Natural killer cell treated with Interleukin-12 subunit alpha and Interleukin-12 subunit beta and Interleukin-15 and Interleukin-18, amount 100 ng/mL, for 72 hours (primary cell): Measurements from ENCODE around the gene TMPO. TPM values are rescaled to one million over a fixed set of nuclear protein-coding genes. Genes with fewer than 3 reads are reported as not detected.
"Not testable (repeated sequence)": the region's sequence is repeated elsewhere in the genome, so short reads cannot be mapped to it uniquely, and the experiment has no call there.

Experiments used
- ATAC-seq, 2 donors: fragments of 150-1000 bp; cut with Tn5 transposase in 1 of 2; sonication (Bioruptor Pico), chemical (Tn5 transposase) in 1 of 2; 2 replicates each; pipeline ENCODE4 v1.10.0; 2021
- DNase-seq: peaks from one replicate; pipeline ENCODE4 v3.0.0; 2022; ENCODE audit warnings: low spot score
- H3K27ac Mint-ChIP-seq, 2 donors: 1 replicate in 1 of 2; 2 replicates in 1 of 2; pipeline ENCODE4 v1.8.0; 2022; ENCODE audit warnings: mixed read lengths in 2 of 2, mild to moderate bottlenecking in 1 of 2, moderate library complexity in 1 of 2
- H3K27me3 Mint-ChIP-seq, 2 donors: 1 replicate in 1 of 2; 2 replicates in 1 of 2; pipeline ENCODE4 v1.8.0; 2022; ENCODE audit warnings: mixed read lengths in 2 of 2
- H3K36me3 Mint-ChIP-seq: one replicate; pipeline ENCODE4 v1.8.0; 2022; ENCODE audit warnings: mixed read lengths
- H3K4me1 Mint-ChIP-seq, 2 donors: 1 replicate in 1 of 2; 2 replicates in 1 of 2; pipeline ENCODE4 v1.8.0; 2022; ENCODE audit warnings: low read depth in 2 of 2, mixed read lengths in 2 of 2, mild to moderate bottlenecking in 1 of 2
- H3K4me3 Mint-ChIP-seq: one replicate; pipeline ENCODE4 v1.8.0; 2022; ENCODE audit warnings: mixed read lengths
- H3K9me3 Mint-ChIP-seq: 2 replicates; pipeline ENCODE4 v1.8.0; 2022; ENCODE audit warnings: mixed read lengths
- total RNA-seq, 2 donors: library from RNA; stranded (reverse); gene quantifications; one replicate each; pipeline ENCODE4 v1.2.3, GENCODE V29; 2022

TMPO gene
- total RNA-seq, 2 donors from 2014 or later = 147 to 219 TPM

- no peak overlapping the region for H3K27ac Mint-ChIP-seq
Measured at GRCh38 chr12:98530068-98530467, 14.7 kb downstream of the TMPO start.

GRCh38 chr12:98532687-98533304 is 17.4 kb downstream of the TMPO start:
- no peaks in the 10 kb centered on the region for H3K9me3 Mint-ChIP-seq
- peaks cover 14% of the 10 kb centered on the region for H3K36me3 Mint-ChIP-seq
- H3K27me3 Mint-ChIP-seq = no peaks in the 10 kb centered on the region
- DNase-seq = no peak
- H3K27ac Mint-ChIP-seq = peak overlapping the region in 1 of 2 donors; percentile 23
- peaks cover 0 to 3% of the 10 kb centered on the region in 2 donors for H3K4me1 Mint-ChIP-seq
- no peak for ATAC-seq
- H3K4me3 Mint-ChIP-seq = no peak overlapping the region

More at GRCh38 chr12:98530068-98530467, 14.7 kb downstream of the TMPO start:
- Mint-ChIP-seq H3K4me3 (no peak overlapping the region), H3K4me1 (peaks cover 2 to 7% of the 10 kb centered on the region in 2 donors), H3K36me3 (peaks cover 13% of the 10 kb centered on the region), H3K27me3 (no peaks in the 10 kb centered on the region), H3K9me3 (no peaks in the 10 kb centered on the region)
- DNase-seq = no peak
- no peak for ATAC-seq

- peaks cover 0 to 3% of the 10 kb centered on the region in 2 donors for H3K4me1 Mint-ChIP-seq
- H3K27me3 Mint-ChIP-seq = no peaks in the 10 kb centered on the region
- H3K27ac Mint-ChIP-seq = no peak overlapping the region
- no peak overlapping the region for H3K4me3 Mint-ChIP-seq
- no peak for DNase-seq
- H3K9me3 Mint-ChIP-seq = no peaks in the 10 kb centered on the region
- no peak for ATAC-seq
- H3K36me3 Mint-ChIP-seq = peaks cover 14% of the 10 kb centered on the region
Measured at GRCh38 chr12:98533723-98534251, 18.4 kb downstream of the TMPO start.

DNA sequence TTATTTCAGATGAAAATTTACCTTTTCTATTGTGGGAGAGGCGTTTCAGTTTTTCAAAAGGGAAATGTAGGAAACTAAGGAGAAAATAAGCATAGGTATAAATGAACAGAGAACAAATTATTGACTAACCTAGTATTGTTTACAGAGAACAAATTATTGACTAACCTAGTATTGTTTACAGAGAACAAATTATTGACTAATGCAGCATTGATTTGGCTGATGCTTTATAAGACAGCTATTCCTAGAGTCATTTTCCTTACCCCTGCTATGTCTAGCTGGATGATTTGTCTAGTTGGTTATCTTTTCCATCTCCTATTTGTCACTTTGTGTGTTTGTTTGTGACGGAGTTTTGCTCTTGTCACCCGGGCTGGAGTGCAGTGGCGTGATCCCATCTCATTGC is 22.6 kb downstream of the TMPO start:
- Mint-ChIP-seq H3K4me1 (peaks cover 0 to 10% of the 10 kb centered on the region in 2 donors), H3K9me3 (no peaks in the 10 kb centered on the region), H3K27me3 (no peaks in the 10 kb centered on the region), H3K27ac (no peak overlapping the region), H3K36me3 (peaks cover 25% of the 10 kb centered on the region), H3K4me3 (no peak overlapping the region)
- ATAC-seq (no peak), DNase-seq (no peak)

GRCh38 chr12:98543701-98544100 is 28.3 kb downstream of the TMPO start:
- H3K27me3 Mint-ChIP-seq = no peaks in the 10 kb centered on the region
- H3K36me3 Mint-ChIP-seq = peaks cover 27% of the 10 kb centered on the region
- no peak overlapping the region for H3K4me3 Mint-ChIP-seq
- ATAC-seq (no peak), DNase-seq (no peak)
- H3K9me3 Mint-ChIP-seq = no peaks in the 10 kb centered on the region
- no peak overlapping the region for H3K27ac Mint-ChIP-seq
- H3K4me1 Mint-ChIP-seq = peaks cover 0 to 6% of the 10 kb centered on the region in 2 donors

DNA sequence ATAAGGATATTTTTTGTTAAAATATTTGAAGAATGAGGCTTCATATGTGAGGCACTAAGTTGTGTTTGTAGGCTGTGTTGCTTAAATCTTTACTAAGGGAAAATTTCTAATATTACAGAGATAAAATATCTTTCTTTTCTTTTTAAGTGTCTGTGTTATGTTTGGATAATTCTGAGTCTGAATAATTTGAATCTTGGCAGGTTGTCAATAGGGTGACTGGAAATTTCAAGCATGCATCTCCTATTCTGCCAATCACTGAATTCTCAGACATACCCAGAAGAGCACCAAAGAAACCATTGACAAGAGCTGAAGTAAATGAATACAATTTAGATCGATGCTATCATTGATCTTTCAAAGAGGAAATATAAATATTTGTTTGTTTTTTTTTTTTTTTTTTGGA is 29.4 kb downstream of the TMPO start:
- Mint-ChIP-seq H3K27me3 (no peaks in the 10 kb centered on the region), H3K4me3 (no peak overlapping the region), H3K4me1 (peaks cover 0 to 6% of the 10 kb centered on the region in 2 donors), H3K27ac (no peak overlapping the region), H3K36me3 (peaks cover 26% of the 10 kb centered on the region), H3K9me3 (no peaks in the 10 kb centered on the region)
- no peak for DNase-seq
- no peak for ATAC-seq

DNA sequence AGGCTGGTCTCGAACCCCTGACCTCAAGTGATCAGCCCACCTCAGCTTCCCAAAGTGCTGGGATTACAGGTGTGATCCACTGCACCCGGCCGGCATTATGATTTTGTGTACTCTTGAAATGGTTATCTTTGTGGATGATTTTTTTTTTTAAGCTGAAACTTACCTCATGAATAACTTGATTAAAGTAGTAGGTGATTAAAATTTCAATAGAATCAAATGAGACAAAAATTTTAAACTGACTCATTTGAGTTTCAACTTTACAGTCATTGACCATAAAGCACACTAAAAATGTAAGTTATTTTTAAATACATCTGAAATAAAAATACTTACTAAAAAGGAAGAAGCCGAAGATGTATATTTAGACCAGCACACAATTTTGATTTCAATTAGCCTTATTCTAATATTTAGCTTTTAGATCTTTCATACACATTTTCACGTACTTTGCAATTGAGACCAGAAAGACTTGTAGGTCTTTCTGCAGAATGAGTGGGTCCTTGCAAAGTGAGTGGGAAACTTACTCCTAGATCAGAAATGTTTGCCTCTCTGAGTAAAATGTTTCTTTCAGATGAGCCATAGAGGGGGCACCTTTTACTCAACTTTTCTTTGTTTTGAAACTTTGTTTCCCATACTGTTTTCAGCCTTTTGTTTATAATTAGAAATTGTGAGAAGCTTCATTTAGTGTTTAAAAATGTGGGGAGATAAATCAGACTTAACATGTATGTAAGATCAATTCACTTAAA is 34.2 kb downstream of the TMPO start:
- DNase-seq (no peak), ATAC-seq (no peak)
- Mint-ChIP-seq H3K9me3 (no peaks in the 10 kb centered on the region), H3K27me3 (no peaks in the 10 kb centered on the region), H3K27ac (no peak overlapping the region), H3K4me1 (peaks cover 0 to 11% of the 10 kb centered on the region in 2 donors), H3K36me3 (peaks cover 30% of the 10 kb centered on the region), H3K4me3 (no peak overlapping the region)

DNA sequence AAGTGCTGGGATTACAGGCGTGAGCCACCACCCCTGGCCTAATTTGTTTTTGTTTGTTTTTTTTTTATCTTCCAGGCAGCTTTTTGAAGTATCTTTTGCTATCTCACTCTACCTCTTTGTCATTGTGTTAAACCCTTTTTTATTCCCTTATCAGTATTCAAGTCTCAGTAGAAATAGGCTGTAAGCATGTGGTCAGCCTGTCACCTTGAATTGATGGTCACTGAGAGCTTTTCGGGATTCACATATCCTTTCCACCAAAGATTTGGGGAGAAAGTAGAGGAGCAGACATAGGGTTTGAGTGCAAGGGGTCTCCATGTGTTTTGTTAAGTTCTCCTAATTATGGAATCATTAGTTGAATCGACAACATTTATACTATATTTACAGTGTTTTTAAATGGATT is 36.4 kb downstream of the TMPO start:
- Mint-ChIP-seq H3K36me3 (peaks cover 24% of the 10 kb centered on the region), H3K9me3 (no peaks in the 10 kb centered on the region), H3K27me3 (no peaks in the 10 kb centered on the region), H3K27ac (no peak overlapping the region), H3K4me3 (no peak overlapping the region), H3K4me1 (peaks cover 0 to 11% of the 10 kb centered on the region in 2 donors)
- DNase-seq (no peak), ATAC-seq (no peak)

GRCh38 chr12:98558097-98558496 is 42.7 kb downstream of the TMPO start:
- H3K27me3 Mint-ChIP-seq, H3K9me3 Mint-ChIP-seq, H3K36me3 Mint-ChIP-seq, H3K27ac Mint-ChIP-seq, H3K4me1 Mint-ChIP-seq, H3K4me3 Mint-ChIP-seq, DNase-seq, ATAC-seq: not testable (repeated sequence)

- no peaks in the 10 kb centered on the region for H3K36me3 Mint-ChIP-seq
- H3K27ac Mint-ChIP-seq = no peak overlapping the region
- DNase-seq = no peak
- H3K9me3 Mint-ChIP-seq = no peaks in the 10 kb centered on the region
- H3K27me3 Mint-ChIP-seq = no peaks in the 10 kb centered on the region
- no peaks in the 10 kb centered on the region for H3K4me1 Mint-ChIP-seq
- no peak overlapping the region for H3K4me3 Mint-ChIP-seq
- ATAC-seq = no peak
Measured at GRCh38 chr12:98559666-98560065, 44.3 kb downstream of the TMPO start.

DNA sequence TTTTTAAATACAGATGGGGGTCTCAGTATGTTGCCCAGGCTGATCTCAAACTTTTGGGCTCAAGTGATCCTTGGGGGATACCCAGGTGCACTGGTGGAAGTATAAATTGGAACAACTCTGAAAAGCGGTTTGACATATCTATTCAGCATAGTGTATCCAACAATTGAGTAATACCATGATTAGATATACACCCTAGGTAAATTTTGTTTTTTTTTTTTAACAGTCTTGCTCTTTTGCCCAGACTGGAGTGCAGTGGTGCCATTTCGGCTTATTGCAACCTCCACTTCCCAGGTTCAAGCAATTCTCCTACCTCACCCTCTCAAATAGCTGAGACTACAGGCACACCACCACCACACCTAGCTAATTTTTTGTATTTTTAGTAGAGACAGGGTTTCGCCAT is 46.5 kb downstream of the TMPO start:
- Mint-ChIP-seq H3K36me3 (no peaks in the 10 kb centered on the region), H3K27ac (no peak overlapping the region), H3K9me3 (no peaks in the 10 kb centered on the region), H3K27me3 (no peaks in the 10 kb centered on the region), H3K4me1 (peaks cover 2 to 5% of the 10 kb centered on the region in 2 donors), H3K4me3 (no peak overlapping the region)
- ATAC-seq (no peak), DNase-seq (no peak)

GRCh38 chr12:98572010-98572409 is 56.6 kb downstream of the TMPO start:
- no peak overlapping the region for H3K27ac Mint-ChIP-seq
- H3K36me3 Mint-ChIP-seq = no peaks in the 10 kb centered on the region
- DNase-seq (no peak), ATAC-seq (no peak)
- H3K4me1 Mint-ChIP-seq = peaks cover 0 to under 1% of the 10 kb centered on the region in 2 donors
- H3K27me3 Mint-ChIP-seq = no peaks in the 10 kb centered on the region
- no peaks in the 10 kb centered on the region for H3K9me3 Mint-ChIP-seq
- no peak overlapping the region for H3K4me3 Mint-ChIP-seq

DNA sequence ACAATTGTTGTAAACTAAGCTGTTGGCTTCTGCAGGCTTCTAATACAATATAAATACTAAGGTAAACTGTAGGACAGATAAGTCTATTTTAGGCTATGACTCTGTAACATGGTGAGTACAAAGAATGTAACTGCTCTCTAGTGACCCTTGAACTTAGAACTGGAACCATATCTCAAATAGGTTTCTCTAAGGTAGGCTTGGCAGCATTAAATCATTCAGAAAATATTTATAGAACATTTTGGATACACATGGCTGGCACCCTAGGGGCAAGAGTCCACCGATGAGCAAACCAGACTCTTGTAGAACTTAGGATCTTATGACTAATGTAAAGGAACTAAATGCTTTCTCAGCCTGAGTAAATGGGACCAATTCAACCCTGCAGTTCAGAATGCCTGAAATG is 58.7 kb downstream of the TMPO start:
- ATAC-seq (no peak), DNase-seq (no peak)
- H3K4me1 Mint-ChIP-seq = no peaks in the 10 kb centered on the region
- H3K27ac Mint-ChIP-seq = no peak overlapping the region
- H3K36me3 Mint-ChIP-seq = no peaks in the 10 kb centered on the region
- no peak overlapping the region for H3K4me3 Mint-ChIP-seq
- no peaks in the 10 kb centered on the region for H3K9me3 Mint-ChIP-seq
- H3K27me3 Mint-ChIP-seq = no peaks in the 10 kb centered on the region

GRCh38 chr12:98575013-98575412 is 59.6 kb downstream of the TMPO start:
- no peak for DNase-seq
- peaks cover 0 to 3% of the 10 kb centered on the region in 2 donors for H3K27me3 Mint-ChIP-seq
- H3K36me3 Mint-ChIP-seq = no peaks in the 10 kb centered on the region
- ATAC-seq = no peak
- no peaks in the 10 kb centered on the region for H3K4me1 Mint-ChIP-seq
- no peak overlapping the region for H3K27ac Mint-ChIP-seq
- no peak overlapping the region for H3K4me3 Mint-ChIP-seq
- H3K9me3 Mint-ChIP-seq = no peaks in the 10 kb centered on the region
